GM19239 (cell line): ENCODE data around the gene RBM19.
"Not testable (repeated sequence)": the region's sequence is repeated elsewhere in the genome, so short reads cannot be mapped to it uniquely, and the experiment has no call there.

ENCODE experiments used
- DNase-seq: peaks from one replicate; pipeline ENCODE4 v3.0.0; 2011; ENCODE audit warnings: low spot score; ENCODE audit not compliant: insufficient read length
- FAIRE-seq: peaks from 2 replicates; lab custom pipeline; 2011; peaks lifted over from hg19 to GRCh38; lab: Jason Lieb, UNC

RBM19 gene

GRCh38 chr12:113819495-113819894 is 146.6 kb downstream of the RBM19 start:
- FAIRE-seq: no peak
- DNase-seq: no peak

- DNase-seq (no peak), FAIRE-seq (no peak)
These were observed 147.3 kb downstream of the RBM19 start for GRCh38 chr12:113818833-113819232.

GRCh38 chr12:113818283-113818682 is 147.8 kb downstream of the RBM19 start:
- no peak for DNase-seq
- FAIRE-seq: no peak

- no peak for FAIRE-seq
- no peak for DNase-seq
These were observed 149.3 kb downstream of the RBM19 start for GRCh38 chr12:113816866-113817265.

- FAIRE-seq (no peak), DNase-seq (no peak)
These were observed 151.1 kb downstream of the RBM19 start for GRCh38 chr12:113815031-113815430.

GRCh38 chr12:113813229-113813541 is 152.9 kb downstream of the RBM19 start:
- no peak for DNase-seq
- no peak for FAIRE-seq

GRCh38 chr12:113812411-113813228 is 153.5 kb downstream of the RBM19 start:
- FAIRE-seq (no peak), DNase-seq (no peak)

GRCh38 chr12:113809462-113810220 is 156.5 kb downstream of the RBM19 start:
- not testable (repeated sequence) for DNase-seq

GRCh38 chr12:113808095-113808951 is 157.8 kb downstream of the RBM19 start:
- FAIRE-seq (no peak), DNase-seq (no peak)

More at GRCh38 chr12:113809462-113810220, 156.5 kb downstream of the RBM19 start:
- not testable (repeated sequence) for FAIRE-seq

- FAIRE-seq: no peak
- DNase-seq: no peak
These were observed 160.5 kb downstream of the RBM19 start for GRCh38 chr12:113805673-113806072.

GRCh38 chr12:113804961-113805600 is 161.0 kb downstream of the RBM19 start:
- no peak for FAIRE-seq
- DNase-seq: no peak

- DNase-seq: no peak
- no peak for FAIRE-seq
These were observed 162.4 kb downstream of the RBM19 start for GRCh38 chr12:113803759-113804140.

GRCh38 chr12:113802966-113803758 is 163.0 kb downstream of the RBM19 start:
- DNase-seq (no peak), FAIRE-seq (no peak)

GRCh38 chr12:113802000-113802749 is 163.9 kb downstream of the RBM19 start:
- FAIRE-seq: no peak
- no peak for DNase-seq

GRCh38 chr12:113800201-113800600 is 165.9 kb downstream of the RBM19 start:
- FAIRE-seq (no peak), DNase-seq (no peak)

- FAIRE-seq (no peak), DNase-seq (no peak)
These were observed 167.6 kb downstream of the RBM19 start for GRCh38 chr12:113798552-113798951.

- DNase-seq: no peak
- FAIRE-seq: no peak
These were observed 168.6 kb downstream of the RBM19 start for GRCh38 chr12:113797535-113797868.

GRCh38 chr12:113796852-113797534 is 169.1 kb downstream of the RBM19 start:
- FAIRE-seq (no peak), DNase-seq (no peak)
